WI38 (cell line): Measurements from ENCODE around the gene AUNIP.

ENCODE experiments used
- H3K4me3 ChIP-seq: 2 replicates; pipeline ENCODE4 v1.5.1; 2011; ENCODE audit warnings: low read depth, mild to moderate bottlenecking, control low read depth, low read length
- TF ChIP-seq, protein P1 (sequence below): IDR thresholded peaks from 2 replicates; pipeline ENCODE4 v1.5.1; 2012; ENCODE audit warnings: low read depth, mild to moderate bottlenecking, control low read depth, low read length

The AUNIP gene

DNA sequence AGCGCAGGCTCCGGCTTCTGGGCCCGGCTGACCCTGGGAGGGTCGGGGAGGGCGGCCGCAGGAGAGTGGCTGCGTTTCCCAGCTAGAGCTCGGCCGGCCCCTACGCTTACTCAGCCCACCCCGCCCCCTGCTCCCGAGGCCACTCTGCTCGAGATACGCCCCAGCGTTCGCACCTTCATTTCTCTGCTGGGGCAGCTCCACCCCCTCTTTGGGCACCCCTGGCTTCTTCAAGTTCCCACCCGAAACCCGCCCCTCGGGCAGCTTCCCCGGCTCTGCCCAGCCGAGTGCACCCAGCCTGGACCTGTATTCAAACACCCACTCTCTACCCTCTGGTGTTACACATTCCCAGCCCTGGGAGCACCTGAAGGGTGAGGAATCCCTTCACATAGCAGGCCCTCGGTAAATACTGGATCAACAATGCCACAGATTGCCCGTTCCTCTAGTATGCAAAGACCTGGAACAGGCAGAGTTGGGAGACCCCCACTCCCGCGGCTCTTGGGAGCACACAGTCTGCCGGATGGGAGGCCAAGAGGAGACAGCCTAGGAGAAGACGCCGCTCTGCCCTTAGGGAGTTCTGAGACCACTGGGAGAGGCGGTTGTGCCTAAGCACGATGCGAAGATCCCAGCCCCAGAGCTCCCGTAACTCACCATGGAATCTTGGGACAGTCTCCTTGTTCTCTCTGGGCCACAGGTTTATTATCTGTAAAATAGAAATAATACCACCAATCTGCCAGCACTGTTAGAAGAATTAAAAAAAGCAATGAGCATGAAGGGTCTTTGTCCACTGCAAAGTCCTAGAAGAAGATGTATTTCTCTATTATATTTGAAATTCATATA is 16.8 kb upstream of the AUNIP start:
- peak overlapping the region; percentile 73 for H3K4me3 ChIP-seq
- TF ChIP-seq, protein P1, sequence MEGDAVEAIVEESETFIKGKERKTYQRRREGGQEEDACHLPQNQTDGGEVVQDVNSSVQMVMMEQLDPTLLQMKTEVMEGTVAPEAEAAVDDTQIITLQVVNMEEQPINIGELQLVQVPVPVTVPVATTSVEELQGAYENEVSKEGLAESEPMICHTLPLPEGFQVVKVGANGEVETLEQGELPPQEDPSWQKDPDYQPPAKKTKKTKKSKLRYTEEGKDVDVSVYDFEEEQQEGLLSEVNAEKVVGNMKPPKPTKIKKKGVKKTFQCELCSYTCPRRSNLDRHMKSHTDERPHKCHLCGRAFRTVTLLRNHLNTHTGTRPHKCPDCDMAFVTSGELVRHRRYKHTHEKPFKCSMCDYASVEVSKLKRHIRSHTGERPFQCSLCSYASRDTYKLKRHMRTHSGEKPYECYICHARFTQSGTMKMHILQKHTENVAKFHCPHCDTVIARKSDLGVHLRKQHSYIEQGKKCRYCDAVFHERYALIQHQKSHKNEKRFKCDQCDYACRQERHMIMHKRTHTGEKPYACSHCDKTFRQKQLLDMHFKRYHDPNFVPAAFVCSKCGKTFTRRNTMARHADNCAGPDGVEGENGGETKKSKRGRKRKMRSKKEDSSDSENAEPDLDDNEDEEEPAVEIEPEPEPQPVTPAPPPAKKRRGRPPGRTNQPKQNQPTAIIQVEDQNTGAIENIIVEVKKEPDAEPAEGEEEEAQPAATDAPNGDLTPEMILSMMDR: no peak

DNA sequence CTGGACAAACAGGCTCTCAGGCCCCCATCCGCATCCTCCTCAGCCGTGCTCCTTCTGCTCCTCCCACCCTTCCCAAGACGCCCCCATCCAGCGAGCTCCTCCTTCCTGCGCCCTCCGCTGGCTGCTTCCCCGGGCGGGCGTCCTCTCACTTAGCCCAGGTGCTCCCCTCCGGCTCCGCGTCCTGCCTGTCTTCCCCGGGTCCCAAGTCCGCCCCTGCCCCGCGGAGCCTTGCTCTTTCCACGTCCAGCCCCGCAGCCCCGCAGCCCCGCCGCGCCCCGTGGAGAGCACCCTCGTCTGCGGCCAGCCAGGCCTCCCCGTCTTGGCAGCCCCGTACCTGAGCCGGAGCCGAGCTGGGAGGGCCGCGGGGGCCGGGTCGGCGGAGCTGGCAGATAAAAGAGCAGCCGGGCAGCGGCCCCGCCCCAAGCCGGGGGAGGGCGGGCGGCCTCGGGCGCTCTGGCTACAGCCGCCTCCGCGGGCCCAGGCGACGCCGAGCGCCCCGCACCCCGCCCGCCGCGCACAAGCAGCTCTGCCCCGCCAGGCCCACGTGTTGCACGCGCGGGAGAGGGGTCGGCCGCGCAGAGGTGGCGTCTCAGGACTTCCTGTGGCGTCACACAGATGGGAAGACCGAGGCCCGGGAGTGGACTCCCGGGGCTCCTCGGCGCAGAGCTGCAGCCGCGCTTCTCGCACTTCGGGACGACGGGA is 16.0 kb upstream of the AUNIP start, which contains the start of gene PAQR7:
PAQR7 (minus strand) TSS at position 555 of the 702 bp plus-strand sequence. CDS start 11,869 bp downstream, outside the sequence.
- TF ChIP-seq, protein P1: no peak
- H3K4me3 ChIP-seq: peak within 1 kb of the TSS; percentile 73

DNA sequence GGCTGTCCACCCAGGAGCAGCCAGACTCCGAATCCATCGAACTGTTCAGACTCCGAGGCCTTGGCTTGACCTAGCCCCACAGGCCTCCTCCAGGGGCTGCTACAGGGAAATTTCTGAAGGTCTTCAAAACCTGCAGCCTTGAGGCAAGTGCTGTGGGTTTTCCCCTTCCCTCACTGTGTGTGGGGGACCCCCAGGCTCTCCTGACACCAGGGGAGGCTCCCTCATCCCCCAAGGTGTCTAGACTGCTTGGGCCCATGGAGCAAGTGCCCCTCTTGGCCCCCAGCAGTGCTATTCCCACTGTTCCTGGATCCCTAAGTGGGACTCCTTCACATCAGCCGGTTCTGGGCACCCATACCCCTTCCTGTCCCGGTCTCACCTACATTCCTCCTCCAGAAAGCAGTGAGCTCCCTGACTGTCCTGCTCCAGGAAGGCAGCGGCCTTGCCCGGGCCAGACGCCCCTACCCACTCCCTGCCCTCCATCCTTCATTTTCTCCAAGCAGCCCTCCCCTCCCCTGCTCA is 15.4 kb upstream of the AUNIP start:
- TF ChIP-seq, protein P1: no peak
- H3K4me3 ChIP-seq: peak overlapping the region; percentile 73

DNA sequence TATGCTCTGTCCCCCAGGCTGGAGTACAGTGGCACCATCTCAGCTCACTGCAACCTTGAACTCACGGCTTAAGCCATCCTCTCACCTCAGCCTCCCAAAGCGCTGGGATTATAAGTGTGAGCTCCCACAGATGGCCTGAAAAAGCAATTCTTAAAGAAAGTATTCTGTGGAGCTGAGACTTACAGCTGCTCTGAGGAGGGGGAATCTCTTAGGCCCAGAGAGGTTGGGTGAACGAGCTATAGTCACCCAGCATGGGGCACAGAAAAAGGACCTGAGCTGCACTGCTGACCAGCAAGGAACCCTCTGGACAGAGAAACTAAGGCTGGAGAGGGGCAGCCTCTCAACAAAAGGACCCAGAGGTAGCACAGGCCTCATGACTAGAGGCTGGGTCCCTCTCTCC is 15.0 kb upstream of the AUNIP start:
- peak overlapping the region; percentile 73 for H3K4me3 ChIP-seq
- TF ChIP-seq, protein P1: no peak

- TF ChIP-seq, protein P1: no peak
Measured at GRCh38 chr1:25873120-25873519, 13.9 kb upstream of the AUNIP start.

DNA sequence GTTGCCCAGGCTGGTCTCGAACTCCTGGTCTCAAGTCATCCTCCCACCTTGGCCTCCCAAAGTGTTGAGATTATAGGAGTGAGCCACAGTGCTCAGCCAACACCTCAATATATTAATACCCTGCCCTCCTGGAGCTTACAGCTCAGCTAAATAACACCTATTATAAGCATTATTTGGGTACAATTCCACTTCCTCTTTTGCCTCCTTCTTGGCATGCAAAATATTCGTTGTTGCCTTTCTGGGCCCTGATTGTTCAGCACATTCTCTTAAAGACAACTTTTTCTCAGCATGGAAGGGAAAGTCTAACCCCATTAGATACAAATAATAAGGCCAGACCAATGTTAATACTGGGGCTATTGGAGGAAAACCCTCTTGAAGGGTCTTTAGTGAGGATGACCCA is 13.5 kb upstream of the AUNIP start:
- TF ChIP-seq, protein P1: no peak

More at GRCh38 chr1:25873120-25873519, 13.9 kb upstream of the AUNIP start:
- H3K4me3 ChIP-seq: no peak overlapping the region

More for the DNA sequence above, 13.5 kb upstream of the AUNIP start:
- H3K4me3 ChIP-seq: no peak overlapping the region
